ENCODE results near the gene CBLN3.

DNA sequence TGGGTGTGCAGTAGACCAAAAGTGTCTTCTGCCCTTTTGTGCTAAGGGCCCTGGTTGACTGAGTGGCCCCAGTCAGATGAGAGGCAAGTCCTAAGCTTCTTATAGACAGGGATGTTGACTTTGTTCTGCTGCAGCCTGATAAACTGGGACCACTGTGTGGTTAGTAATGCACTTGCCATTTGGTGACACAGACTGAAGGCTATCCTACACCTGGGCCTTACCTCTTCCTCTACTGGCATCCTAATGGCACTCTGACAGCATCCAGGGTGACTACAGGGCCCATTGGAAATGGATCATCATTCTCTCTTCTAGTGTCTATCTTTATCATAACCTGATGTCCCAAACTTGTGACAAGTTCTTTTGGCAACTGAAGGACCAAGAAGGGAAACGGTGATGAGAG is 9.8 kb upstream of the CBLN3 start:
- TF ChIP-seq, protein P1, sequence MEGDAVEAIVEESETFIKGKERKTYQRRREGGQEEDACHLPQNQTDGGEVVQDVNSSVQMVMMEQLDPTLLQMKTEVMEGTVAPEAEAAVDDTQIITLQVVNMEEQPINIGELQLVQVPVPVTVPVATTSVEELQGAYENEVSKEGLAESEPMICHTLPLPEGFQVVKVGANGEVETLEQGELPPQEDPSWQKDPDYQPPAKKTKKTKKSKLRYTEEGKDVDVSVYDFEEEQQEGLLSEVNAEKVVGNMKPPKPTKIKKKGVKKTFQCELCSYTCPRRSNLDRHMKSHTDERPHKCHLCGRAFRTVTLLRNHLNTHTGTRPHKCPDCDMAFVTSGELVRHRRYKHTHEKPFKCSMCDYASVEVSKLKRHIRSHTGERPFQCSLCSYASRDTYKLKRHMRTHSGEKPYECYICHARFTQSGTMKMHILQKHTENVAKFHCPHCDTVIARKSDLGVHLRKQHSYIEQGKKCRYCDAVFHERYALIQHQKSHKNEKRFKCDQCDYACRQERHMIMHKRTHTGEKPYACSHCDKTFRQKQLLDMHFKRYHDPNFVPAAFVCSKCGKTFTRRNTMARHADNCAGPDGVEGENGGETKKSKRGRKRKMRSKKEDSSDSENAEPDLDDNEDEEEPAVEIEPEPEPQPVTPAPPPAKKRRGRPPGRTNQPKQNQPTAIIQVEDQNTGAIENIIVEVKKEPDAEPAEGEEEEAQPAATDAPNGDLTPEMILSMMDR (IDR thresholded peaks at IDR 0.05; ENCODE audit: low read length), result no peak
- TF ChIP-seq EZH2 (IDR thresholded peaks at IDR 0.05; ENCODE audit: borderline replicate concordance, low read length), result no peak

Measured in OCI-LY1 (cell line).